IPS-18c (cell line): ENCODE data around the gene LUZP2.

Experiments used
- H3K4me3 ChIP-seq: 2 replicates; pipeline ENCODE4 v1.7.0; 2013; ENCODE audit warnings: low read depth, mild to moderate bottlenecking, low read length, moderate library complexity; ENCODE audit not compliant: insufficient read depth
- H3K9me3 ChIP-seq: one replicate; pipeline ENCODE4 v1.6.1; 2013; ENCODE audit warnings: mild to moderate bottlenecking, low read length, moderate library complexity; ENCODE audit not compliant: control insufficient read depth, insufficient read depth

Gene LUZP2

GRCh38 chr11:24667353-24667968 is 170.6 kb downstream of the LUZP2 start:
- Histone ChIP-seq H3K4me3 (no peak overlapping the region), H3K9me3 (peaks cover 7% of the 10 kb centered on the region)

GRCh38 chr11:24678703-24679348 is 182.0 kb downstream of the LUZP2 start:
- H3K9me3 ChIP-seq, result no peaks in the 10 kb centered on the region
- H3K4me3 ChIP-seq, result no peak overlapping the region

GRCh38 chr11:24679821-24680351 is 183.0 kb downstream of the LUZP2 start:
- Histone ChIP-seq H3K4me3 (no peak overlapping the region), H3K9me3 (no peaks in the 10 kb centered on the region)

GRCh38 chr11:24683583-24683982 is 186.7 kb downstream of the LUZP2 start:
- no peak overlapping the region for H3K4me3 ChIP-seq

GRCh38 chr11:24685821-24686220 is 189.0 kb downstream of the LUZP2 start:
- no peaks in the 10 kb centered on the region for H3K9me3 ChIP-seq
- no peak overlapping the region for H3K4me3 ChIP-seq

More at GRCh38 chr11:24683583-24683982, 186.7 kb downstream of the LUZP2 start:
- no peaks in the 10 kb centered on the region for H3K9me3 ChIP-seq

- no peak overlapping the region for H3K4me3 ChIP-seq
- no peaks in the 10 kb centered on the region for H3K9me3 ChIP-seq
Measured at GRCh38 chr11:24687531-24688147, 190.8 kb downstream of the LUZP2 start.

- H3K9me3 ChIP-seq, result no peaks in the 10 kb centered on the region
- no peak overlapping the region for H3K4me3 ChIP-seq
Measured at GRCh38 chr11:24688981-24689380, 192.1 kb downstream of the LUZP2 start.

GRCh38 chr11:24697522-24698111 is 200.8 kb downstream of the LUZP2 start:
- H3K4me3 ChIP-seq, result no peak overlapping the region
- no peaks in the 10 kb centered on the region for H3K9me3 ChIP-seq

- Histone ChIP-seq H3K9me3 (no peaks in the 10 kb centered on the region), H3K4me3 (no peak overlapping the region)
Measured at GRCh38 chr11:24704716-24705115, 207.9 kb downstream of the LUZP2 start.

- H3K4me3 ChIP-seq, result no peak overlapping the region
- no peaks in the 10 kb centered on the region for H3K9me3 ChIP-seq
Measured at GRCh38 chr11:24705474-24705873, 208.6 kb downstream of the LUZP2 start.

- no peak overlapping the region for H3K4me3 ChIP-seq
- no peaks in the 10 kb centered on the region for H3K9me3 ChIP-seq
Measured at GRCh38 chr11:24708616-24709015, 211.8 kb downstream of the LUZP2 start.

GRCh38 chr11:24709928-24710565 is 213.2 kb downstream of the LUZP2 start:
- H3K4me3 ChIP-seq, result no peak overlapping the region

GRCh38 chr11:24714601-24715000 is 217.7 kb downstream of the LUZP2 start:
- Histone ChIP-seq H3K4me3 (no peak overlapping the region), H3K9me3 (no peaks in the 10 kb centered on the region)

More at GRCh38 chr11:24709928-24710565, 213.2 kb downstream of the LUZP2 start:
- no peaks in the 10 kb centered on the region for H3K9me3 ChIP-seq

GRCh38 chr11:24716403-24716802 is 219.6 kb downstream of the LUZP2 start:
- no peak overlapping the region for H3K4me3 ChIP-seq

GRCh38 chr11:24723231-24723630 is 226.4 kb downstream of the LUZP2 start:
- no peak overlapping the region for H3K4me3 ChIP-seq
- H3K9me3 ChIP-seq, result peaks cover 2% of the 10 kb centered on the region

More at GRCh38 chr11:24716403-24716802, 219.6 kb downstream of the LUZP2 start:
- no peaks in the 10 kb centered on the region for H3K9me3 ChIP-seq

GRCh38 chr11:24731554-24731953 is 234.7 kb downstream of the LUZP2 start:
- H3K4me3 ChIP-seq, result no peak overlapping the region
- no peaks in the 10 kb centered on the region for H3K9me3 ChIP-seq

GRCh38 chr11:24734742-24735237 is 237.9 kb downstream of the LUZP2 start:
- no peak overlapping the region for H3K4me3 ChIP-seq
- H3K9me3 ChIP-seq, result no peaks in the 10 kb centered on the region
